Activated CD4-positive, alpha-beta memory T cell treated with anti-CD3 and anti-CD28 coated beads for 36 hours (primary cell): Measurements from ENCODE around the gene F10. TPM values are rescaled to one million over a fixed set of nuclear protein-coding genes. Genes with fewer than 3 reads are reported as not detected.
A peak's percentile ranks its signal among the peaks of the same experiment; 100 is the strongest.

Experiments used
- CTCF ChIA-PET: fragments of 350-600 bp; sonication (Branson Sonifier 250); formaldehyde crosslinking; loops from one replicate; lab custom pipeline; 2021; ENCODE audit warnings: antibody characterized with exemption, inconsistent platforms; lab: Charles Lee
- POLR2A ChIA-PET: fragments of 350-600 bp; sonication (Branson Sonifier 250); formaldehyde crosslinking; loops from one replicate; lab custom pipeline; 2021; ENCODE audit warnings: antibody characterized with exemption; lab: Charles Lee
- DNase-seq: peaks from one replicate; pipeline ENCODE4 v3.0.0-alpha.2; 2020
- H3K27ac Mint-ChIP-seq: one replicate; pipeline ENCODE4 v1.8.0; 2021; ENCODE audit warnings: mixed read lengths
- H3K27me3 Mint-ChIP-seq: one replicate; pipeline ENCODE4 v1.8.0; 2021; ENCODE audit warnings: mixed read lengths
- H3K36me3 Mint-ChIP-seq: one replicate; pipeline ENCODE4 v1.8.0; 2021; ENCODE audit warnings: mixed read lengths
- H3K4me1 Mint-ChIP-seq: one replicate; pipeline ENCODE4 v1.8.0; 2021; ENCODE audit warnings: low read depth, mixed read lengths
- H3K4me3 Mint-ChIP-seq: one replicate; pipeline ENCODE4 v1.8.0; 2021; ENCODE audit warnings: mild to moderate bottlenecking, mixed read lengths
- H3K9me3 Mint-ChIP-seq: one replicate; pipeline ENCODE4 v1.8.0; 2021; ENCODE audit warnings: mixed read lengths
- intact Hi-C: fragments of 100-400 bp; cut with micrococcal nuclease; formaldehyde crosslinking; loops from one replicate; pipeline ENCODE4 v1.15.1; 2023
- total RNA-seq, 2 experiments: library from RNA; stranded (reverse); gene quantifications; one replicate each; pipeline ENCODE4 v1.2.3, GENCODE V29; 2021

F10 gene
- total RNA-seq, 2 experiments from 2014 or later = not detected

DNA sequence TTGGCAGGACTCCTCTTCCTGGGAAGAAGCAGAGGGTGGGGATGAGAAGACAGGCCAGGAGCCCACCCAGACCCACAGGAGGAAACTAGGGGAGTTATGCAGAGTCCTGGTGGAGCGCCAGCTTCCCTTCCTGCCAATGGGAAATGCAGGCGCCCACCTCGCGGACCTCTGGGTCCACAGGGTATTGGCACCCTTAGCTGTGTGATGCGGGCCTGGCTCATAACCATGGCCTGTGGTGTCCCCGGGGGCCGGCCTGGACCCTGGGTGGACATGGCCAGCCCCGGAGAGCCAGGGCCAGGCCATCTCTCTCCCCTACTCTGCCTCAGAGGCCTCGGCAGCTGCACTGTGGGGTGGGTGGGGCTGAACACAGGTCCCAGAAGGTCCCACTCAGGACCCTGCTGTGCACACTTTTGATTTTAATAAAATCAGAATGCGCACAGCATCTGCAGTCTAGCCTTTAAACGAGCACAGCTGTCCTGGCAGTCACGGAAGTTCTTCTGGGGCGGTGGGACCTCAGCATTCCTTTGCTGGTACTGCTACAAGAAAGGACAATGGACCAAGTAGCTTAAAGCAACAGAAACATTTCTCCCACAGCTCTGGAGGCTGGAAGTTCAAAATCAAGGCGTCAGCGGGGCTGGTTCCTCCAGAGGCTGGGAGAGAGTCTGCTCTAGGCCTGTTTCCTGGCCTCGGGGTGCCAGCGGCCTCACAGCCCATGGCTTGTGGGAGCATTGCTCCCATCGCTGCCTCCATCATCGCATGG, 1.8 kb downstream of the F10 start:
- Mint-ChIP-seq H3K27ac (no peak overlapping the region), H3K36me3 (no peaks in the 10 kb centered on the region), H3K27me3 (peaks cover 8% of the 10 kb centered on the region), H3K9me3 (no peaks in the 10 kb centered on the region), H3K4me1 (peaks cover 4% of the 10 kb centered on the region), H3K4me3 (no peak overlapping the region)
- POLR2A ChIA-PET = no interaction called here
- CTCF ChIA-PET = interaction anchor here (0.6 kb wide), 1 partner anchor 541 kb away, joined by 3 read pairs; no protein-coding TSS in a partner anchor
- DNase-seq = no peak
- intact Hi-C loops = no loop called here

DNA sequence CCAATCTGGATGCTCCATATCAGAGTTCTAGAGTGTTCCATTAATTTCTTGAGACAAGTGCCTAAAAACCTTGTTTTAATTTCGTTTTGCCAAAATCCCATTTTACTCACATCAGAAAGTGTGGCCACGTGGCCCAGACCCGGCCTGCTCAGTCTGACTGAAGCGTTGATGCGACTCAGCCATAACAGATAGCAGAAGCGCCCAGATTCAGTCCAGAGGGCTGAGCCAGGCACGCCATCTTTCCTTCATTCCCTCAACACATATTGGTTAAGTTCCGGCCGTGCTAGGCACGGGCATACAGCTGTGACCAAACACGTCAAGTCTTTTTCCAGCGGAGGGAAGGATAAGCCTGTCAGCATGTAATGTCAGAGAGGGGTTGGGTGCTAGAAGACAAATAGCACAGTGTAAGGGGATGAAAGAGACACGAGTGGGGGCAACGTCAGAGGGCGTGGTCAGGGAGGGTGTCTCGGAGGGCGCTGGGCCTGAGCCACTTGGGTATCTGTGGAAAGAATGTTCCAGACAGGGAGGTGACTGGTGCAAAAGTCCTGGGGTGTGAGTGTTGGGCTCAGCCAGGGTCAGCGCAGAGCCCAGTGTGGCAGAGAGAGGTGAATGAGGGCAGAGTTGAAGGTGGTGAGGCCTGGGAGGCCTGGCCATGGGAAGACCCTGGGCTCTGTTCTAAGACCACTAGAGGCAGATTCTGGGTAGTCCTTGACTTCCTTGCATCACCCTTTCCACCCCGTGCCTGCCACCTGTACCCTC, 3.1 kb downstream of the F10 start:
- CTCF ChIA-PET = no interaction called here
- no peaks in the 10 kb centered on the region for H3K36me3 Mint-ChIP-seq
- H3K27ac Mint-ChIP-seq = no peak overlapping the region
- POLR2A ChIA-PET = no interaction called here
- no peak for DNase-seq
- H3K9me3 Mint-ChIP-seq = no peaks in the 10 kb centered on the region
- H3K27me3 Mint-ChIP-seq = peaks cover 11% of the 10 kb centered on the region
- H3K4me1 Mint-ChIP-seq = peaks cover 4% of the 10 kb centered on the region
- H3K4me3 Mint-ChIP-seq = no peak overlapping the region
- intact Hi-C loops = no loop called here

DNA sequence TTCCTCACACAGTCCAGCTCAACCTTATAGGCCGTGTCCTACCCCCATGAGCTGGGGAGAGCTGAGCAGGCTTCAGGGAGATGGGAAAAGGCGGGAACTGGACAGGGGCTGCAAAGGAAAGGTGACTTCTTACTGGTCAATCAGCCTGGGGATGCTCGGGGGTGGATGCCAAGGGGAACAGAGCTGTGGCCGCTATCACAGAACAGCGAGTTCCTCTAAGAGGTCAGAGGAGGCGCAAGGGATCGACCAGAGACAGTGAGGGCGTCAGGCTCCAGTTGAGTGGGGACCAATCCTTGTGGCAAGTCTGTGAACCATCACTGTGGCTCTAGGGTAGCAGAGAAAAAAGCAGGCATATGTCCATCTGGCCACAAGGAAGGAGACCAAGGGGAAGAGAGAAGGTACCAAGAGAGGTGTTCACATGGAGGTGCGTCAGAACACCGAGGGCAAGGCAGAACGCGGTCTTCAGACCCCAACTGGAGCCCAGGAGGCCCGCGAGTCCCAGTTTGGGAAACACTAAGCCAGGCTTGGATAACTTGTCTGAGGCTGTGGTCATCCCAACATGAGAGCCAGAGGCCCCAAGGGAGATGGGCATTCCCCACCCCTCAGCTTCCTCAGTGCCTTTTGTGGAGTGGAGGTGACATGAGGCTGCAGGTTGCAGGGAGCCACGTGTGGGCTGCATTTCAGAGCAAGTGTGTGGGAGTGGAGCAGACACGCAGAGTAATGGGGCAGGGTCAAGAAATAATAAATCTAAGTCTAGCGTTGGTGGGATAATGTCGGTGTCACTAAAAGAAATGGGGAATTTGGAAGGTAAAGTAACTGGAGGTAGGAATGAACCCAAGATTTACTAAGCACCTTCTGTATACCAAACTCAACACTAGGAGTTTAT, 3.9 kb downstream of the F10 start:
- intact Hi-C loops = no loop called here
- DNase-seq = no peak
- H3K27me3 Mint-ChIP-seq = peaks cover 11% of the 10 kb centered on the region
- ChIA-PET CTCF (no interaction called here), POLR2A (no interaction called here)
- no peak overlapping the region for H3K27ac Mint-ChIP-seq
- H3K4me3 Mint-ChIP-seq = no peak overlapping the region
- no peaks in the 10 kb centered on the region for H3K36me3 Mint-ChIP-seq
- peaks cover 4% of the 10 kb centered on the region for H3K4me1 Mint-ChIP-seq
- H3K9me3 Mint-ChIP-seq = no peaks in the 10 kb centered on the region

DNA sequence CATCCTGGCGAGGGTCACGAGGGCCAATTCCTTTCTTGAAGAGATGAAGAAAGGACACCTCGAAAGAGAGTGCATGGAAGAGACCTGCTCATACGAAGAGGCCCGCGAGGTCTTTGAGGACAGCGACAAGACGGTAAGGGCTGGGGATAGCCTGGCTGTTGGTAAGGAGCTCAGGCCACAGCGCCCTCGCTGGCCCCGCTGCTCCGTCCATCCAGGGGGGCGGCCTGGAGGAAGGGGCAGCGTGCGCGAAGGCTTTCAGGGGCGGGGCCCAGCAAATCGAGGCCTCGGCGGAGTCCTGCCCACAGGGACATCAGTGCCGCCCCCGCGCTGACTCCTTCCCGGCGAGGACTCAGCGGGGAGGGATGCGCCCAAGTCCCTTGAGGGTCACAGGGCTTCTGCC, 6.9 kb downstream of the F10 start:
- no peak overlapping the region for H3K27ac Mint-ChIP-seq
- POLR2A ChIA-PET = no interaction called here
- H3K36me3 Mint-ChIP-seq = no peaks in the 10 kb centered on the region
- intact Hi-C loops = no loop called here
- peaks cover 11% of the 10 kb centered on the region for H3K27me3 Mint-ChIP-seq
- CTCF ChIA-PET = no interaction called here
- DNase-seq = no peak
- H3K4me3 Mint-ChIP-seq = no peak overlapping the region
- H3K9me3 Mint-ChIP-seq = no peaks in the 10 kb centered on the region
- peaks cover 4% of the 10 kb centered on the region for H3K4me1 Mint-ChIP-seq

DNA sequence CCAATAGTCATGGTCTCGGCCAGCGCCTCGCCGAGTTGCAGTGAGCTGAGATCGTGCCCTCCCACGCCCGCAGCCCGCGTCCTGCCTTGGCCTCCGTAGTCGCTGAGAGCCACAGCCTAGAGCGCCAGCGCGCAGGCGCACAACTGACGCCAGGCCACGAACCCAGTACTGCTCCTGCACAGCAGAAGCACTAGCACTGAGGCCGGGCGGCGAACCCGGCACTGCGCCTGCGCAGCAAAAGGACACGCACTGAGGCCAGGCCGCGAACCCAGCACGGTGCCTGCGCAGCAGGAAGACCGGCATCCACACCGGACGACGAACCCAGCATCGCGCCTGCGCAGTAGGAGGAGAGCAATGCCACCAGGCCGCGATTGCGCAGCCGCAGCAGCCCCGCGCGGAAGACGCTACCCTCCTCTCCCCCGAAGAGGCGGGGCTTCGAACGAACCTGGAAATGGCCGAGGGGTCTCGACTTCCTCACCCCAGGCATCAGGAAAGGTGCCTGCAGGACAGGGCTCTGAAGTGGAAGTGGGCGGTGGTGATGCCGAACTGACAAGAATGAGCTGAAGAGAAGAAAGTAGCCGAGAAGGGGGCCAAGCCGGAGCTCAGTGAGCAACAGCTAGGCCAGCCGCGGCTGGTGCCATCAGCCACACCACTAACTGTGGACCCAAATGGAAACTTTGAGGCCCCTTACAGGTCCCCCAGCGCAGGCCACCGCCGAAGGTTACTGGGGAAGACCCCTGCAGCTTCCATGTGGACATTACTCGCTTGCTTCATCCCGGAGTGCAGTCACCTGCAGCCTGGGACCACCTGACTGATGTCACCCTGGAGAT, 7.5 kb downstream of the F10 start:
- peak; percentile 69 for DNase-seq
- Mint-ChIP-seq H3K27me3 (peaks cover 11% of the 10 kb centered on the region), H3K27ac (no peak overlapping the region), H3K4me1 (peaks cover 4% of the 10 kb centered on the region), H3K4me3 (peak overlapping the region; percentile 43), H3K9me3 (no peaks in the 10 kb centered on the region), H3K36me3 (no peaks in the 10 kb centered on the region)
- intact Hi-C loops = no loop called here
- ChIA-PET POLR2A (no interaction called here), CTCF (no interaction called here)

DNA sequence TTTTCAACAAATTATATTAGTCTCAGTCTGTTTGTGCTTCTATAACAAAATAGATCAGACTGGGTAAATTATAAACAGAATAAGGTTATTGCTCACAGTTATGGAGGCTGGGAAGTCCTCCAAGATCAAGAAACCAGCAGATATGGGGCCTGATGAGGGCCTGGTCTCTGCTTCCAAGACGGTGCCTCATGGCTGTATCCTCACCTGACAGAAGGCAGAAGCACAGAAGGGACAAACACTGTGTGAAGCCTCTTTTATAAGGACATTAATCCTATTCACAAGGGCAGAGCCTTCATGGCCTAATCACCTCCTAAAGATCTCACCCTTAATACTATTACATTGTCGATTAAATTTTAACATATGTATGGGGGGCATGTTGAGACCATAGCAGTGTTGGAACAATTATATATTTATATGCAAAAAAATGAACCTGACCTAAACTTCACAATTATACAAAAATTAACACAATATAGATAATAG, 12.7 kb downstream of the F10 start:
- Mint-ChIP-seq H3K9me3 (no peaks in the 10 kb centered on the region), H3K27me3 (no peaks in the 10 kb centered on the region), H3K36me3 (no peaks in the 10 kb centered on the region), H3K4me3 (no peak overlapping the region), H3K27ac (no peak overlapping the region), H3K4me1 (no peaks in the 10 kb centered on the region)
- intact Hi-C loops = no loop called here
- ChIA-PET POLR2A (no interaction called here), CTCF (no interaction called here)
- no peak for DNase-seq

DNA sequence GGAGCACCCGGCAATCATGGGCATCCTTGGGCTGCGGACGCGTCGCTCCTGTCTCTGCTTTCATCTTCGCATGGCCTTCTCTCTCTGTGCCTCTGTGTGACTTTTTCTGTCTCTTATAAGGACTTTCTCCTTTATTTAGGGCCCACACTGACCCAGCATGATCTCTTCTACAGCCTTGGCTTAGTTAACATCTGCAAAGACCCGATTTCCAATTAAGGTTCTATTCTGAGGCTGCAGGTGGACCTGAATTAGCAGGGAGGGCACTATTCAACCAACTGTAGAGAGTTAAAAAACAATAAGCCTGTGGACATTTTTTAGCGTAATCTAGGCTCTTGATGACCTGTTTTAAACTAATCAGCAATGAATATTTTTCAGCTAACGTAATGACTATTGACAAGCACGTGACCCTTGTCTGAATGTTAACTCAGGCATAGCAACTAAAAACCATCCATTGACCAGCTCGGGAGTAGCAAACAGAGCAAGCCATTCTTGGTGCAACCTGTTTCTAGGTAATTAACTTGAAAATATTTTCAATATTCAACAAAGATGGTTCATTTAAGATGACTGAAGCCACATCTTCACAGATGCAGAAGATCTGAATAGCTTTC, 15.2 kb downstream of the F10 start:
- intact Hi-C loops = no loop called here
- H3K4me3 Mint-ChIP-seq = no peak overlapping the region
- no peak for DNase-seq
- no peaks in the 10 kb centered on the region for H3K4me1 Mint-ChIP-seq
- no peaks in the 10 kb centered on the region for H3K36me3 Mint-ChIP-seq
- no peak overlapping the region for H3K27ac Mint-ChIP-seq
- H3K27me3 Mint-ChIP-seq = no peaks in the 10 kb centered on the region
- no peaks in the 10 kb centered on the region for H3K9me3 Mint-ChIP-seq
- CTCF ChIA-PET = no interaction called here
- POLR2A ChIA-PET = no interaction called here

DNA sequence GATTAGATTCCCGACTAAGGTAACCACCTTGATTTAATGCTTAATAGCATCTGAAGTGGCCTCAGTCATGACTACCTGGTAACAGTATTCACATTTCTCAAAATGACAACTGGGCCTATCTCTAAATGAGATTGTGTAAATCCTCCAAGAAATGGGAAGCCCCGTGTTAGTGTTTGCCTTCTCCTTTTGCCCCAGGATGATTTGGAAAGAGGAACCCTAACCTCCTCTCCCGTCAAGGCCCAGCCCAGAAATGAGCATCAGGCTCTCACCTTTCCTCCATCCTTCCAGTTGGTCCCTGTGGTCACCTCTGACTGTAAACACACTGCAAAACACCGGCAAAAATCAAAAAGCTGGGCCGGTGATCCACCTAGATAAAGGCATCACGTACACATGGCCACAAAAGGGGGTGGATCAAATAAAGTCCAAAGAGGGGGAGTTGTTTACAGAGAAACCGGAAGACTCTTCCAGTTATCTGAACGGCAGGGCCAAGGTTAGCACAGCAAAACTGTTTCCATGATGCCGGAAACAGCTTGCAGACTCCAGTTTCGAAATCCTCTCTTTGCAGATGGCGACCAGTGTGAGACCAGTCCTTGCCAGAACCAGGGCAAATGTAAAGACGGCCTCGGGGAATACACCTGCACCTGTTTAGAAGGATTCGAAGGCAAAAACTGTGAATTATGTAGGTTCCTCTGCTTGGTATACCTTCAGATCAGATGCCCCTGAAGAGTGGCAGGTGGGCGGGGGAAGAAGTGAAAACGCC, 16.4 kb downstream of the F10 start:
- Mint-ChIP-seq H3K4me3 (no peak overlapping the region), H3K4me1 (no peaks in the 10 kb centered on the region), H3K27me3 (no peaks in the 10 kb centered on the region), H3K27ac (no peak overlapping the region), H3K9me3 (no peaks in the 10 kb centered on the region), H3K36me3 (no peaks in the 10 kb centered on the region)
- ChIA-PET POLR2A (no interaction called here), CTCF (no interaction called here)
- no peak for DNase-seq
- intact Hi-C loops = no loop called here

DNA sequence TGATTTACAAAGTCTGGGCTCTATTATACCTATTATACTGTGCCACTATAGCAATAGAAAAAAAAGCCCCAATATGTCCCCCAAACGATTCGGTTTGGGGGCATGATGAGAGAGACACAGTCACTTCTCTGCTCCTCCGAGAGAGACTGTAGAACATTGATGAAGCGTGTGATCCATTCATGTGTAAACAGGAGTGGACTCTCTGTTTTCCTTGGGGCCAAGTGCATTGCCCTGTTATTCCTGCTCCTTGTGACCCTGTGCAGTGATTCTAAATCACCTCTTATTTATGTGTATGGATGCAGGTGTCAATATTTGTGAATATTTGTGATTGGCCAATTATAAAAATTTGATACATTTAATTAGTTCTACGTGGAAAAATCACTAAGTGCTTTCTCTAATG, 17.0 kb downstream of the F10 start:
- intact Hi-C loops = no loop called here
- Mint-ChIP-seq H3K9me3 (no peaks in the 10 kb centered on the region), H3K27ac (no peak overlapping the region), H3K4me1 (no peaks in the 10 kb centered on the region), H3K27me3 (no peaks in the 10 kb centered on the region), H3K36me3 (no peaks in the 10 kb centered on the region), H3K4me3 (no peak overlapping the region)
- DNase-seq = no peak
- CTCF ChIA-PET = no interaction called here
- POLR2A ChIA-PET = no interaction called here

DNA sequence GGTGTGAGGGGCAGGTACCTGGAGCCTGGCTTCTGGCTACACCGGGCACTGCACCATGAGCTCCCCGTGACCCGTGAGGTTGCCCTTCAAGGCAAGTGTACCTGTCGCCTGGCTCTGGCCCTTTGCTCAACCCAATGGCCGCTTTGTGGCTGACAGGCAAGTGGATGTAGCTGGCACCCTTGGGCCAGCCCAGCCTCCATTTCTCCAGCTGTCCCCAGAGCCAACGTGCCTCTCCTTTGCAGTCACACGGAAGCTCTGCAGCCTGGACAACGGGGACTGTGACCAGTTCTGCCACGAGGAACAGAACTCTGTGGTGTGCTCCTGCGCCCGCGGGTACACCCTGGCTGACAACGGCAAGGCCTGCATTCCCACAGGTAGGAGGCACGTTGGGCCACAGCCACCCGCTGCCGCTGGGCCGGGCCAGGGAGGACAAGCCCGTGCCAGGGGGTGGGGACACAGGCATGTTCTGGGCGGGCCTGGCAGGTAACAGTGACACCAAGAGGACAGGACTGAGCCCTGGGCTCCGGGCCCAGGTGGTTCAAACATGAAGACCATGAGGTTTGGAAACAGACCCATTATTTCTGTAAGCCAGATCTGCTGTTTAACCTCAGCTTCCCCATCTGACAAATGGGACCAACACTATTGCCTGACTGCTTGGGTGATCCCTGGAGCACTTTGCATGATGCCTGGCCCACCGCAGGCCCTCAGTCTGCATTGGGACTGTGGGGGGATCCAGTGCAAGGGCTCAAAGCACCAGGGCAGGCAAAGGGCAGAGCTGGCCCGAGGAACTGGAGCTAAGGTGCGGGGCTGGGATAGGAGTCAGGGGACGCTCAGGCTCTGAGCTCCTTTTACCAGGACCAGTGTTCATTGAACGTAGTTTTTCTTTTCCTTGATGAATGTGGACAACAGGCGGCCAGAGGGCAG, 18.3 kb downstream of the F10 start:
- POLR2A ChIA-PET = no interaction called here
- Mint-ChIP-seq H3K4me1 (peaks cover 5% of the 10 kb centered on the region), H3K4me3 (no peak overlapping the region), H3K9me3 (peaks cover 6% of the 10 kb centered on the region), H3K36me3 (peaks cover 3% of the 10 kb centered on the region), H3K27ac (no peak overlapping the region), H3K27me3 (no peaks in the 10 kb centered on the region)
- intact Hi-C loops = no loop called here
- CTCF ChIA-PET = no interaction called here
- DNase-seq = no peak
